B cell (primary cell): ENCODE data around the gene CCDC177. TPM values are rescaled to one million over a fixed set of nuclear protein-coding genes. Genes with fewer than 3 reads are reported as not detected.

Experiments
- ATAC-seq: fragments of 200-7000 bp; cut with Tn5 transposase; one replicate; pipeline ENCODE4 v1.10.0; 2021; ENCODE audit warnings: low read depth, mild to moderate bottlenecking, moderate number of reproducible peaks, moderate library complexity
- CTCF ChIA-PET: fragments of 350-600 bp; sonication (Branson Sonifier 250); formaldehyde crosslinking; loops from one replicate; lab custom pipeline; 2021; ENCODE audit warnings: antibody characterized with exemption, inconsistent platforms; lab: Charles Lee
- POLR2A ChIA-PET: fragments of 350-600 bp; sonication (Branson Sonifier 250); formaldehyde crosslinking; loops from one replicate; lab custom pipeline; 2021; ENCODE audit warnings: antibody characterized with exemption; lab: Charles Lee
- DNase-seq: peaks from one replicate; pipeline ENCODE4 v3.0.0; 2013
- H2AFZ ChIP-seq: 2 replicates; pipeline ENCODE4 v1.6.1; 2012; ENCODE audit warnings: mild to moderate bottlenecking, low read depth, low read length; ENCODE audit not compliant: insufficient read depth, poor library complexity, severe bottlenecking
- H3K27ac ChIP-seq, 2 donors: 1 replicate in 1 of 2; 2 replicates in 1 of 2; pipeline ENCODE4 v1.5.1; 2012 to 2013; ENCODE audit warnings: low read length in 2 of 2, mild to moderate bottlenecking in 2 of 2, moderate library complexity in 1 of 2
- H3K27me3 ChIP-seq, 4 experiments: fragments of 200-600 bp in 1 of 4; sonication (generic) in 1 of 4; replicated peaks in 1 of 4; 1 replicate in 2 of 4; 2 replicates in 2 of 4; pipeline versions ENCODE4 v1.6.1 to v1.7.0; 2013 to 2016; ENCODE audit warnings: low read length in 3 of 4, mild to moderate bottlenecking in 2 of 4, mixed read lengths in 1 of 4, moderate library complexity in 1 of 4; ENCODE audit not compliant: insufficient read depth in 4 of 4, control insufficient read depth in 3 of 4; ENCODE audit errors: control extremely low read depth in 1 of 4
- H3K36me3 ChIP-seq, 2 experiments: replicated peaks in 1 of 2; 1 replicate in 1 of 2; 2 replicates in 1 of 2; pipeline versions ENCODE4 v1.6.1 to v1.7.1; 2013; ENCODE audit warnings: low read length in 1 of 2; ENCODE audit not compliant: insufficient read depth in 2 of 2, control insufficient read depth in 1 of 2; ENCODE audit errors: control extremely low read depth in 1 of 2, extremely low read depth in 1 of 2
- H3K4me1 ChIP-seq, 2 donors: fragments of 200-600 bp in 1 of 2; sonication (generic) in 1 of 2; 1 replicate in 1 of 2; 2 replicates in 1 of 2; pipeline versions ENCODE4 v1.5.1 to v1.6.1; 2013 to 2017; ENCODE audit warnings: low read length in 2 of 2; ENCODE audit not compliant: control insufficient read depth in 2 of 2, insufficient read depth in 2 of 2
- H3K4me2 ChIP-seq: replicated peaks from 2 replicates; pipeline ENCODE3; 2012; ENCODE audit warnings: mild to moderate bottlenecking, low read depth, low read length; ENCODE audit not compliant: poor library complexity, severe bottlenecking
- H3K4me3 ChIP-seq, 5 experiments: fragments of 200-600 bp in 1 of 5; sonication (generic) in 1 of 5; 1 replicate in 3 of 5; 2 replicates in 2 of 5; pipeline versions ENCODE4 v1.5.1 to v1.7.0; 2011 to 2016; ENCODE audit warnings: low read length in 4 of 5, mild to moderate bottlenecking in 4 of 5, low read depth in 2 of 5, control low read depth in 1 of 5, moderate library complexity in 1 of 5; ENCODE audit not compliant: insufficient read depth in 1 of 5; ENCODE audit errors: control extremely low read depth in 1 of 5, extremely low read depth in 1 of 5
- H3K79me2 ChIP-seq: fragments of 200-600 bp; sonication (generic); one replicate; pipeline ENCODE4 v1.6.0; 2016; ENCODE audit warnings: low read length; ENCODE audit not compliant: control insufficient read depth, insufficient read depth
- H3K9ac ChIP-seq: fragments of 200-600 bp; sonication (generic); 2 replicates; pipeline ENCODE4 v1.6.1; 2017; ENCODE audit warnings: mild to moderate bottlenecking, low read length, moderate library complexity
- H3K9me3 ChIP-seq, 3 donors: one replicate each; pipeline versions ENCODE4 v1.6.1 to v1.7.1; 2013; ENCODE audit warnings: low read length in 2 of 3; ENCODE audit not compliant: control insufficient read depth in 2 of 3, insufficient read depth in 1 of 3; ENCODE audit errors: control extremely low read depth in 1 of 3
- H4K20me1 ChIP-seq: 2 replicates; pipeline ENCODE4 v1.6.0; 2012; ENCODE audit warnings: mild to moderate bottlenecking, low read length; ENCODE audit not compliant: insufficient read depth, control insufficient read depth, poor library complexity, severe bottlenecking
- H3K27ac Mint-ChIP-seq: one replicate; pipeline ENCODE4 v1.8.0; 2021; ENCODE audit warnings: mixed read lengths
- H3K27me3 Mint-ChIP-seq: one replicate; pipeline ENCODE4 v1.8.0; 2021; ENCODE audit warnings: mixed read lengths
- H3K4me1 Mint-ChIP-seq: one replicate; pipeline ENCODE4 v1.8.0; 2021; ENCODE audit warnings: mixed read lengths
- H3K4me3 Mint-ChIP-seq: one replicate; pipeline ENCODE4 v1.8.0; 2021; ENCODE audit warnings: mixed read lengths
- H3K9me3 Mint-ChIP-seq: one replicate; pipeline ENCODE4 v1.8.0; 2022; ENCODE audit warnings: mixed read lengths; ENCODE audit not compliant: insufficient read depth
- CTCF ChIP-seq: fragments of 200-600 bp; IDR thresholded peaks from one replicate; pipeline ENCODE4 v1.8.0; 2022; ENCODE audit warnings: antibody characterized with exemption, mild to moderate bottlenecking
- EZH2 ChIP-seq: IDR thresholded peaks from 2 replicates; pipeline ENCODE4 v1.6.1; 2012; ENCODE audit warnings: borderline replicate concordance, low read depth, mild to moderate bottlenecking, moderate library complexity, low read length; ENCODE audit not compliant: insufficient read depth, poor library complexity, severe bottlenecking
- WGBS: methylation state at CpG from one replicate; pipeline ENCODE4 v1.1.5; 2013; ENCODE audit warnings: missing lambda C conversion rate; ENCODE audit not compliant: insufficient coverage; 5-methylcytosine and 5-hydroxymethylcytosine counted together
- intact Hi-C: fragments of 100-400 bp; cut with micrococcal nuclease; formaldehyde crosslinking; loops from one replicate; pipeline ENCODE4 v1.10.0; 2022
- polyA plus RNA-seq: library from polyadenylated mRNA; depleted of rRNA; stranded (reverse); fragments of >200 nt; gene quantifications from 2 replicates; pipeline ENCODE4 v1.2.3, GENCODE V29; 2012
- total RNA-seq, 2 donors: library from RNA; stranded (reverse); fragments of 120-200 nt in 1 of 2; gene quantifications; 1 replicate in 1 of 2; 2 replicates in 1 of 2; pipeline versions ENCODE4 v1.2.3 to v1.2.4, GENCODE V29; 2013 to 2022

The CCDC177 gene
- total and polyA plus RNA-seq, 2 donors (not counting 1 experiment from before 2014, with no cell fraction given), result not detected

DNA sequence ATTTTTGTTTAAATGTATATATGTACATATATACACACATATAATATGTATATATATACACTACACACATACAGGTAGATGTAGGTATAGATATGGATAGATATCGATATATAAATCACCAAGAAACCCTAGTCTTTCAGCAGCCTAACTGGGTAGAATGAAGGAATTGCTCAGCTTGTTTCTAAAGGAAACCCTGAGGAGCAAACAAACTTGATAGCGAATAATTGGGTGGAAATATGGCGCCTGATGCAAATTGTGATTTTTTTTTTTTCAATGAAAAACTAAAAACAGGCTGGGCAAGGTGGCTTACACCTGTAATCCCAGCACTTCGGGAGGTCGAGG is 254 bp upstream of the CCDC177 start:
- Histone ChIP-seq H3K4me2 (peak overlapping the region; percentile 96), H3K9me3 (peaks cover 0 to 8% (median 0%) of the 10 kb centered on the region in 3 donors), H3K36me3 (no peaks in the 10 kb centered on the region), H2AFZ (peak overlapping the region; percentile 87), H4K20me1 (no peaks in the 10 kb centered on the region), H3K27me3 (peaks cover 0 to 56% (median 26%) of the 10 kb centered on the region in 4 experiments), H3K4me1 (peaks cover 21 to 26% of the 10 kb centered on the region in 2 donors), H3K27ac (no peak overlapping the region), H3K4me3 (peak overlapping the region in 1 of 5 experiments; percentile 45), H3K79me2 (no peaks in the 10 kb centered on the region), H3K9ac (no peak overlapping the region)
- Mint-ChIP-seq H3K27me3 (peaks cover 47% of the 10 kb centered on the region), H3K4me3 (peak overlapping the region; percentile 84), H3K27ac (no peak overlapping the region), H3K9me3 (no peaks in the 10 kb centered on the region), H3K4me1 (peaks cover 12% of the 10 kb centered on the region)
- intact Hi-C loops, result loop anchor here (1.0 to 5.0 kb wide), 3 partner anchors 113 to 446 kb away; no protein-coding TSS in a partner anchor
- TF ChIP-seq CTCF, result peak; percentile 73
- no peak for TF ChIP-seq EZH2
- DNase-seq (no peak), ATAC-seq (no peak)
- POLR2A ChIA-PET, result no interaction called here
- no CpG with 5 or more reads among the region's 5 CpGs for whole genome bisulfite sequencing
- CTCF ChIA-PET, result interaction anchor here (0.6 to 8.7 kb wide), 22 partner anchors 8 to 1872 kb away, joined by 3 to 102 read pairs (median 4); no protein-coding TSS in a partner anchor

DNA sequence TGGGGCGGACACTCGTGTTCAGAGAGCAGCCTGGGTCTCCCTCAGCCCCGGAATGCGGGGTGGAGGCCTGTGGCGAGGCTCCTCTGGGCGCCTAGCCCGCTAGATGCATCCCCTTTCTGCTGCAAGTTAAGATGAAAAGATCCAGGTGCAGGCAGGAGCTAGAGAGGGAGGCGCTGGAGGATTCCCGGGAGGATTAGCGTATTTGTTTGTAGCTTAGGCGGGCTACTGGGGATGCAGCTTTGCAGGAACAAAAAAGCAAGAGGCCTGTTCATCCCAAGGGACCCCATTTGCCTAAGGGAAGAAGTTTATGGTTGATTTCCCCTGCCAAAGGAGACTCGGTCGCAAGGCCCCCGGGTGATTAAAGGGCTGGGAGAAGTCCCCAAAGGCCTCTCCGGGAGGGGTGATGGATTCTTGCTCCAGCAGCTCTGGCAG is 824 bp downstream of the CCDC177 start:
- Histone ChIP-seq H3K9me3 (peaks cover 0 to 8% (median 0%) of the 10 kb centered on the region in 3 donors), H3K4me1 (peaks cover 21 to 26% of the 10 kb centered on the region in 2 donors), H3K79me2 (no peaks in the 10 kb centered on the region), H3K27me3 (peaks cover 0 to 58% (median 27%) of the 10 kb centered on the region in 4 experiments), H4K20me1 (no peaks in the 10 kb centered on the region), H3K9ac (peak overlapping the region; percentile 65), H3K36me3 (no peaks in the 10 kb centered on the region), H2AFZ (peak overlapping the region; percentile 87), H3K4me3 (peak overlapping the region in 1 of 5 experiments; percentile 72), H3K4me2 (peak overlapping the region; percentile 96), H3K27ac (no peak overlapping the region)
- CTCF ChIA-PET, result interaction anchor here (0.6 to 8.7 kb wide), 15 partner anchors 12 to 443 kb away, joined by 3 to 102 read pairs (median 4); no protein-coding TSS in a partner anchor
- peaks cover 12% of the 10 kb centered on the region for H3K4me1 Mint-ChIP-seq
- TF ChIP-seq EZH2 (no peak), CTCF (no peak)
- DNase-seq, result peak; percentile 39
- H3K27ac Mint-ChIP-seq, result no peak overlapping the region
- intact Hi-C loops, result loop anchor here (1.0 to 5.0 kb wide), 3 partner anchors 112 to 445 kb away; no protein-coding TSS in a partner anchor
- no peaks in the 10 kb centered on the region for H3K9me3 Mint-ChIP-seq
- peaks cover 52% of the 10 kb centered on the region for H3K27me3 Mint-ChIP-seq
- POLR2A ChIA-PET, result interaction anchor here (0.6 kb wide), 1 partner anchor 30 kb away, joined by 4 read pairs; no protein-coding TSS in a partner anchor
- WGBS, result 5% methylated on average over 14 of the region's 15 CpGs
- no peak for ATAC-seq
- H3K4me3 Mint-ChIP-seq, result peak overlapping the region; percentile 84
